HG03460 (cell line): ENCODE measurements around the gene AVEN.
"Not testable (repeated sequence)": the region's sequence is repeated elsewhere in the genome, so short reads cannot be mapped to it uniquely, and the experiment has no call there.

ENCODE experiments used
- ATAC-seq: cut with Tn5 transposase; IDR thresholded peaks from one replicate; pipeline ENCODE4 v1.9.1; 2021; ENCODE audit not compliant: unreplicated experiment

Gene AVEN

GRCh38 chr15:34038871-34039789 is at the start of gene AVEN:
Gene AVEN (minus strand): TSS chr15:34039204. CDS start chr15:34039046, 158 bp downstream.
- peak; percentile 44 for ATAC-seq

GRCh38 chr15:34085746-34086145 is 46.7 kb upstream of the AVEN start:
- ATAC-seq = no peak

- no peak for ATAC-seq
Measured at GRCh38 chr15:34084086-34084485, 45.1 kb upstream of the AVEN start.

GRCh38 chr15:34079904-34080303 is 40.9 kb upstream of the AVEN start:
- no peak for ATAC-seq

- ATAC-seq = no peak
Measured at GRCh38 chr15:34078900-34079299, 39.9 kb upstream of the AVEN start.

- no peak for ATAC-seq
Measured at GRCh38 chr15:34076785-34077184, 37.8 kb upstream of the AVEN start.

- no peak for ATAC-seq
Measured at GRCh38 chr15:34070003-34070402, 31.0 kb upstream of the AVEN start.

- no peak for ATAC-seq
Measured at GRCh38 chr15:34065941-34066340, 26.9 kb upstream of the AVEN start.

- no peak for ATAC-seq
Measured at GRCh38 chr15:34065261-34065660, 26.3 kb upstream of the AVEN start.

- no peak for ATAC-seq
Measured at GRCh38 chr15:34064438-34064837, 25.4 kb upstream of the AVEN start.

- no peak for ATAC-seq
Measured at GRCh38 chr15:34059946-34060345, 20.9 kb upstream of the AVEN start.

GRCh38 chr15:34059476-34059875 is 20.5 kb upstream of the AVEN start:
- no peak for ATAC-seq

GRCh38 chr15:34056911-34057310 is 17.9 kb upstream of the AVEN start:
- no peak for ATAC-seq

- ATAC-seq = no peak
Measured at GRCh38 chr15:34055868-34056595, 17.0 kb upstream of the AVEN start.

GRCh38 chr15:34054081-34054707 is 15.2 kb upstream of the AVEN start:
- ATAC-seq = no peak

GRCh38 chr15:34050385-34050784 is 11.4 kb upstream of the AVEN start:
- ATAC-seq = not testable (repeated sequence)

- ATAC-seq = no peak
Measured at GRCh38 chr15:34049112-34049511, 10.1 kb upstream of the AVEN start.

- ATAC-seq = no peak
Measured at GRCh38 chr15:34047893-34048775, 9.1 kb upstream of the AVEN start.

- ATAC-seq = no peak
Measured at GRCh38 chr15:34046471-34047145, 7.6 kb upstream of the AVEN start.

- ATAC-seq = no peak
Measured at GRCh38 chr15:34043813-34044212, 4.8 kb upstream of the AVEN start.
